Measurements from ENCODE around the gene DHDH.

The DHDH gene

DNA sequence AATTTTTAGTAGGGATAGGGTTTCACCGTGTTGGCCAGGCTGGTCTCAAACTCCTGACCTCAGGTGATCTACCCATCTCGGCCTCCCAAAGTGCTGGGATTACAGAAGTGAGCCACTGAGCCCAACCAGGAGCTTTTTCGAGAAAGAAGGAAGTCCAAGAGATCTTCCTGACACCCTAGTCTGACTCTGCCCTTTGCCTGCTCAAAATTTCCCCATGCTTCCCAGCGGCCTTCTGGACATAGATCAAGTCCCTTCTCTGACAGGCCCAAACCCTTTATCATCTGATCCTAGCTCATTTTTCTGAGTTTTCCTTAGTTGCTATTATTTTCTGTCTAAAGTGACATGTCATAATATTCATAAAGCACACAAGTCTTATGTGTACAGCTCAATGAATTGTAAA lies 19.6 kb downstream of the DHDH start:
- no peak for DNase-seq

DNA sequence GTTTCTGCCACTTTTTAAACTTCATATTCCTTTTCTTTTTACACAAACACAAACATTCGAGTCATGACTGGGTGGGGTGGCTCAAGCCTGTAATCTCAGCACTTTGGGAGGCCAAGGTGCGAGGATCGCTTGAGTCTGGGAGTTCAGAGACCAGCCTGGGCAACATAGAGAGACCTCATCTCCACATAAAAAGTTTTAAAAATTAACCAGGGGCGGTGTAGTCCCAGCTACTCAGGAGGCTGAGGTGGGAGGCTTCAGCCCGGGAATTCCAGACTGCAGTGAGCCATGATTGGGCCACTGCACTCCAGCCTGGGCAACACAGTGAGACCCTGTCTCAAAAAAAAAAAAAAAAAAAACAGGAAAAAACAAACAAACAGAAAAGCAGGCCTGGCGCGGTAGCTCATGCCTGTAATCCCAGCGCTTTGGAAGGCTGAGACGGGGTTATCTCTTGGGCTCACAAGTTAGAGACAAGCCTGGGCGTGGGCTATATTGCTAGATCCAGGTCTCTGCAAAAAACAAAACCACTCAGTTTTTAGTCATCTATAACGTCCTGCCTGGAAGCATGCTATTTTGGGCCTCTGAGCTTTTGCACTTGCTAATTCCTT lies 20.6 kb downstream of the DHDH start:
- no peak for DNase-seq

DNA sequence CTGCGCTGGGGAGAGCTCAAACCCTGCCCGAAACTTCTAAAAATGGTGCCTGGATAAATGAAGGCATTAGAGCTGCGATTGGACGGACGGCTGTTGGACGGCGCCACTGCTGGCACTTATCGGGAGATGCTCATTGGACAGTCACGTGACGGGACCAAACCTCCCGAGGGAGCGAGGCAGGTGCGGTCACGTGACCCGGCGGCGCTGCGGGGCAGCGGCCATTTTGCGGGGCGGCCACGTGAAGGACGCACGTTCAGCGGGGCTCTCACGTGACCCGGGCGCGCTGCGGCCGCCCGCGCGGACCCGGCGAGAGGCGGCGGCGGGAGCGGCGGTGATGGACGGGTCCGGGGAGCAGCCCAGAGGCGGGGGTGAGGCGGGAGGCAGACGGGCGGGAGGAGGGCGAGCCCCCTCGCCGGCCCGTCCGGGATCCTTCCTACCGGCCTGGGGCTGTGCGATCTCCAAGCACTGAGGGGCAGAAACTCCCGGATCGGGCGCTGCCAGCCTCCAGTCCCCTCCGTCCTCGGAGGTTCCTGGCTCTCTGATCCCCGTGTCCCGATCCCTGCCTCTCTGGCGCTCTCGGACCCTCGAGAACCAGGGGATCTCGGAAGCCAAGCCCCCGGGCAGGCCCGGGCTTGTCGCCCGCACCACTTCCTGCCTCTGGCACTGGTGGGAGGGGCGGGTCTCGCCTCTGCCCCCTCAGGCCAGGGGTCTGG lies 21.3 kb downstream of the DHDH start, which contains the start of gene BAX:
TSS of gene BAX (plus strand) at position 281 of the 713 bp plus-strand sequence. CDS start at position 335, 54 bp downstream.
- DNase-seq = peak; percentile 79

DNA sequence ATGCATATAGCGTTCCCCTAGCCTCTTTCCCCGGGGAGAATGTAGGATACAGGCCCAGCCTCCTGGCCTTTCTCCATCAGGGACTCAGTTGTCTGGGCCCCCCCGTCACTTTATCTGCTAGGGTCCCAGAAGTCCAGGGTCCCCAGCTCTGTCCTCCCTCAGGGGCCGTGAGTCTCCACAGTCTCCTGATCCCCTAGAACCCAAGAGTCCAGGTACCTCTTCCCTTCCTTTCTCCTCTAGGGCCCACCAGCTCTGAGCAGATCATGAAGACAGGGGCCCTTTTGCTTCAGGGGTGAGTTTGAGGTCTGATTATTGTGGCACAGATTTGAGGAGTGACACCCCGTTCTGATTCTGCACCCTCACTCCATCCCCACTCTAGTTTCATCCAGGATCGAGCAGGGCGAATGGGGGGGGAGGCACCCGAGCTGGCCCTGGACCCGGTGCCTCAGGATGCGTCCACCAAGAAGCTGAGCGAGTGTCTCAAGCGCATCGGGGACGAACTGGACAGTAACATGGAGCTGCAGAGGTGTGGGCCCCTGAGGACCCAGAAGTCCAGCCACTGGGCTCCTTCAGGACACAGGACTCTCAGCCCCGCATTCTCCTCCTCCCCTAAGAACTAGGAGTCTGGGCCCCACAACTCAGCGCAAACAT lies 21.9 kb downstream of the DHDH start:
- DNase-seq = no peak

DNA sequence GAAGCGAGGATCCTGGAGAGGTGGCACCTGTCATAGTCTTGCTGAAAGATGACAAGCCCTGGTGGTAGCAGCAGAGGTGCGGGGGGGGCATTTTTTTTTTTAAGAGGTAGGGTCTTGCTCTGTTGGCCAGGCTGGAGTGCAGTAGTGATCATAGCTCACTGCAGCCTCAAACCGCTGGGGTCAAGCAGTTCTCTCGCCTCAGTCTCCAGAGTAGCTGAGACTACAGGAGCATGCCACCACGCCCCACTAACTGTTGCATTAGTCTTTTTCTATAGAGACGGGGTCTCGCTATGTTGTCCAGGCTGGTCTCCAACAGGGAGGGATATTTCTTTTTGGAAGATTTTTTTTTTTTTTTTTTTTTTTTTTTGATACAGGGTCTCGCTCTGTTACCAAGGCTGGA lies 24.5 kb downstream of the DHDH start:
- DNase-seq = no peak

DNA sequence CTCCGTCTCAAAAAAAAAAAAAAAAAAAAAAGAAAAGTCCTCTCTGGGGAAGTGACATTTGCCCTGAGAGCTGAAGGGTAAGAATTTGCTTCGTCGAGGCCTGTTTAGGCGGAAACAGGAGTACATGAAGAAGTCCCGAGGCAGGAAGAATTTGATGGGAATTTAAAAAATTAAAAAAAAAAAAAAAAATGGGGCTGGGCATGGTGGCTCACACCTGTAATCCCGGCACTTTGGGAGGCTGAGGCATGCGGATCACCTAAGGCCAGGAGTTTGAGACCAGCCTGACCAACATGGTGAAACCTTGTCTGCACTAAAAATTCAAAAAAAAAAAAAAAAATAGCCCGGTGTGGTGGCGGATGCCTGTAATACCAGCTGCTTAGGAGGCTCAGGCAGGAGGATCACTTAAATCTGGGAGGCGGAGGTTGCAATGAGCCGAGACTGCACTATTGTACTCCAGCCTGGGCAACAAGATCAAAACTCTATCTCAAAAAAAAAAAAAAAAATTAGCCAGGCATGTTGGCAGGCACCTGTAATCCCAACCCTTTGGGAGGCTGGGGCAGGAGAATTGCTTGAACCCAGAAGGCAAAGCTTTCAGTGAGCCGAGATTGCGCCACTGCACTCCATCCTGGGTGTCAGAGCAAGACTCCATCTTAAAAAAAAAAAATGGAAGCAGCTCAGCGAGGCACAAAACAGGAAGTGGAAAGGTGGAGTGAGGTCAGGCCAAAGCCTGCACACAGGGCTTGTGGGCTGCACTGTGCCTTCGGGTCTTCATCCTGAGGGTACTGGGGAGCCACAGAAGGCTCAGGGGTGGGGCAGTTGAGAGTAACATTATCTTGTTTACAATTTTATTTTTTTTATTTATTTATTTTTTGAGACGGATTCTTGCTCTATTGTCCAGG lies 26.1 kb downstream of the DHDH start:
- no peak for DNase-seq

DNA sequence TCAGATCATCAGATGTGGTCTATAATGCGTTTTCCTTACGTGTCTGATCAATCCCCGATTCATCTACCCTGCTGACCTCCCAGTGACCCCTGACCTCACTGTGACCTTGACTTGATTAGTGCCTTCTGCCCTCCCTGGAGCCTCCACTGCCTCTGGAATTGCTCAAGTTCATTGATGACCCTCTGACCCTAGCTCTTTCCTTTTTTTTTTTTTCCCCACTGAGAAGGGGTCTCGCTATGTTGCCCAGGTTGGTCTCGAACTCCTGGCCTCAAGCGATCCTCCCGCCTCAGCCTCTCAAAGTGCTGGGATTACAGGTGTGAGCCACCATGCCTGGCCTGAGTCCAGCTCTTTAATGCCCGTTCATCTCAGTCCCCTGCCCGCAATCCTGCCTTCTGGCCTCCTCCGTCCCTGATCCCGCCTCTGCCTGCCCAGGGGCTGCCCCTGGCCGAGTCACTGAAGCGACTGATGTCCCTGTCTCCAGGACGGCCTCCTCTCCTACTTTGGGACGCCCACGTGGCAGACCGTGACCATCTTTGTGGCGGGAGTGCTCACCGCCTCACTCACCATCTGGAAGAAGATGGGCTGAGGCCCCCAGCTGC lies 27.7 kb downstream of the DHDH start:
- no peak for DNase-seq

DNA sequence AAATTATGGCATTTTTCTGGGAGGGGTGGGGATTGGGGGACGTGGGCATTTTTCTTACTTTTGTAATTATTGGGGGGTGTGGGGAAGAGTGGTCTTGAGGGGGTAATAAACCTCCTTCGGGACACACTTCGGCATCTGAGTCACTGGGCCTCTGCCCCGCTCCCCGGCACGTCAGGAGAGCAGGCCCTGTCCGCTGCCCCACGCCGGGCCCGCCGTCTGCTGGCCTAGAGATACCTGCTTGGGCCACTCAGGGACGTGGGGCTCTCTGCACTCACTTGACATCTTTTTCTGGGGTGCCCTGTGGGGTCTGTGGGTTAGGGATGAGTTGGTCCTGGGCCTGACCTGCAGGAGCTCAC lies 28.2 kb downstream of the DHDH start:
- DNase-seq = no peak

DNA sequence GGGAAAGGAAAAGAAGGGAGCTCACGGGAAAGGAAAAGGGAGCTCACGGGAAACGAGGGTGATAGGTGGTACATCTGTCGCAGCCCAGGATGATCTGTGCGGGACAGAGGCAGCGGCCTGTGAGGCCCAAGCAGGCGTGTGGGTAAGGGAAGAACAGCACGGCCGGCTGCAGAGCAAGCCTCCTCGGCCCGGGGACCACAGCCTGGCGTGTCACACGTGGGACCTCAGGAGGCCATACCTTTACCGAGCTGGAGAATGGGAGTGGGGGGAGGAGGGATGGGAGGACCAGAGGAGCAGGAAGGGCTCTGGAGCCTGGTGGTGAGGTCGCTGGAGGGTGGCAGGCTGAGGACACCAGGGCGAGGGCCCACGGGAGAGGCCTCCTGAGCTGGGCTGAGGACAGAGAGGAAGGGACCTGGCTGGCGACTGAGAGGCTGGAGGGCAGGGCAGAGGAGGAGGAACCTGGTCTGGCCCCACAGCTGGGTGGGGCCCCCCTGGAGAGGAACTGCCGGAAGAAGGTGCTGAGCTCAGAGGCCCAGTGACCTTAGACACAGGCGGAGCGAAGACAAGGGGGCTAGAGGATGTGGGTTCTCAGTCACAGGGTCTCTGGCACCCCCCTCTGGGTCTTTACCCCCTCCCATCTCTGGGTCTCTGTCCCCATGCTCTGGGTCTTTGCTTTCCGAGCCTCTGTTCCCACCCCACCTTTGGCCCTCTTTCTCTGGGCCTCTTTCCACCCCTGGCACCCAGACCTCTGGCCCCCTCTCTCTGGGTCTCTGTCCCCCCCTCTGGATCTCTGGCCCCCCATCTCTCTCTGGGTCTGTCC lies 28.7 kb downstream of the DHDH start:
- DNase-seq = no peak

DNA sequence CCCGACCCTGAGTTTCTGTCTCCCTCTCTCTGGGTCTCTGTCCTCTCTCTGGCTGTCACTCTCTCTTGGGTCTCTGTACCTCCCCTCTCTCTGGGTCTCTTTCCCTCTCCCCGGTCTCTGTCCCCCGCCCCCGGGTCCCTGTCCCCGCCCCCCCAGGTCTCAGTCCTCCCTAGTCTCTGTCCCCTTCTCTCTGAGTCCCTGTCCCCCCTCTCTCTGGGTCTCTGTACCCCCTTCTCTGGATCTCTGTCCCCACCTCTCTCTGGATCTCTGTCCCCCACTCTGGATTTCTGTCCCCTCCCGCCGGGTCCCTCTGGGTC lies 29.3 kb downstream of the DHDH start:
- DNase-seq = no peak

DNA sequence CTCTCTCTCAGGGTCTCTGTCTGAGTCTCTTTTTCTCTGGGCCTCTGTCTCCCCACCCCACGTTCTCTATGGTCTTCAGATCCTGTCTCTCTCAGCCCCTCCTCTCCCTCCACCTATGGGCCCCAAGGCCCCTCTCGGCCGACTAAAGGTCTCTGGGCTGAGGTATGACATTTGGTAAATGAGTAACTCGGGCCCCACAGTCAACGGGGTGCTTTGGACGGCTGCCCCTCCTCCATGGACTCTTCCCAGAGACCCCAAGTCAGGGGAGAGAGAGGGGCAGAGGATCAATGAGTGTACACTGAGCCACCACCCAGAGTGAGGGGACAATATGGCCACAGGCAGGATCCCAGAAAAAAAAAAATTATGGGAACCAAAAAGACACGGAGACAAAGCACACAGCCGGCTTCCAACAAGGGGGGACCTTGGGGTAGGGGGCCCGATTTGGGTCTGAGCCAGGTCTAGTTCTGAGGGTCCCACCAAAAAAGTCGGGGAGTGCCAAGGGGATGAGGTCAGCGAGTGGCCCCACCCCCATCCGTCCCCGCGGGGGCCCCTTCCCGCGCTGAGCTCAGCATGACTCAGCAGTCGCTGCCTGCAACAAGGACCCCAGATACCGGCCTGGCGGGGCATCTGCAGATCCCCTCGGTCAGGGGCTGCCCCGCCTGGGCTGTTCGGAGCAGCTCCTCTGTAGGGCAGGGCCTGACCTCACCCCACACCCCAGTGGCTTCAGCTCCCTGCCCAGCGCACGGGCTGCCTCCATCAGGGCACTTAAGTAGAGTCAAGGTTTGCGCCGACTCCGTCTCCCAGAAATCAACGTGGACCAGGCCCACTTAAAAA lies 30.1 kb downstream of the DHDH start:
- DNase-seq = peak; percentile 30

DNA sequence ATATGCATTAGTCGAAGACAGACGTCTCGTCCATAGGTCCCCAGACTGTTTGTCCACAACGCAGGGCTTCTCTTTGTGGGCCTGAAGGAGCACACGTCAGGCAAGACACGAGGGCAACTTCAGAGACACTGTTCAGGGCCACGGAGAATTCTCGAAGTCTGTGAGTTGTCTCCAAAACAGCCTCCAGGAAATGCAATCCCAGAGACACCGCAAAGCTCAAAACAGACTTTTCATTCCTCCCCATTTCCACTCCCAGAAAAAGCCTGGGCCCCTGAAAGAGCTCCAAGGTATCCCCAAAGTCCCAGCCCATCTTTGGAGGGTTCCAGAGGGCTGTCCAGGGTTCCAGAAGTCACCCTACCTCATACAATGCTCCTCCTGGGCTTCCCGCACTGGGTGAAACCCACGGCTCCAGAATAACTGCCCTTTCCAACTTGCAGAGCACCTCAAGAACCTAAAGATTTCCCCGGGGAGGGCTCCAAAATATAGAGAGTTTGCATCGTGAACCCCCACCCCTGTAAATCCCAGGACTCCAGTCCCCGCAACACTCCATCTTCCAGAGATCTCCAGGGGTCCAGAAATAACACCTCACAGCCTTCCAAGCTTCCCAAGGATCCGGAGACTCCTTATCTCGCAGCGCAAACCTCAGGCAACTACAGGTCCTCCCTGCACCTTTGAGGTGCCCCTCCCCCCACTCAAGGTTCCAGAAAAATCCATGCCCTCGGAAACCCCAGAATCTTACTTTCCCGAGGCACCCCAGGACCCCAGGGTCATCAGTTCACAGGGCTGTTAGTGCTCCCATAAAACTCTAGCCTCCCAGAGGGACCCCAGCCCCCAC lies 30.9 kb downstream of the DHDH start:
- DNase-seq = no peak

DNA sequence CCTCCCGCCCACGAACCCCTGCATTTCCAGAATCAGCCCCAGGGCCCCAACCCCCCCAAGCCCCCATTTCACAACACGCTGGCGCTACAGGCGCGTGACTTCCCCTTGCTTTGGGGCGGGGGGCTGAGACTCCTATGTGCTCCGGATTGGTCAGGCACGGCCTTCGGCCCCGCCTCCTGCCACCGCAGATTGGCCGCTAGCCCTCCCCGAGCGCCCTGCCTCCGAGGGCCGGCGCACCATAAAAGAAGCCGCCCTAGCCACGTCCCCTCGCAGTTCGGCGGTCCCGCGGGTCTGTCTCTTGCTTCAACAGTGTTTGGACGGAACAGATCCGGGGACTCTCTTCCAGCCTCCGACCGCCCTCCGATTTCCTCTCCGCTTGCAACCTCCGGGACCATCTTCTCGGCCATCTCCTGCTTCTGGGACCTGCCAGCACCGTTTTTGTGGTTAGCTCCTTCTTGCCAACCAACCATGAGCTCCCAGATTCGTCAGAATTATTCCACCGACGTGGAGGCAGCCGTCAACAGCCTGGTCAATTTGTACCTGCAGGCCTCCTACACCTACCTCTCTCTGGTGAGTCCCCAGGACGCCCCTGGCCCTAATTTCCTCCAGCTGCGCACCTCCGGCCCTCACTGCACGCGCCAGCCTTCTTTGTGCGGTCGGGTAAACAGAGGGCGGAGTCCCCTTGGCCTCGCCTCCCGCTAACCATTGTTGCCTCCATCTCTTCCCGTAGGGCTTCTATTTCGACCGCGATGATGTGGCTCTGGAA lies 31.7 kb downstream of the DHDH start, which contains the start of gene FTL:
TSS of gene FTL (plus strand) at position 270 of the 766 bp plus-strand sequence. CDS start at position 469, 199 bp downstream.
- DNase-seq = peak; percentile 87

DNA sequence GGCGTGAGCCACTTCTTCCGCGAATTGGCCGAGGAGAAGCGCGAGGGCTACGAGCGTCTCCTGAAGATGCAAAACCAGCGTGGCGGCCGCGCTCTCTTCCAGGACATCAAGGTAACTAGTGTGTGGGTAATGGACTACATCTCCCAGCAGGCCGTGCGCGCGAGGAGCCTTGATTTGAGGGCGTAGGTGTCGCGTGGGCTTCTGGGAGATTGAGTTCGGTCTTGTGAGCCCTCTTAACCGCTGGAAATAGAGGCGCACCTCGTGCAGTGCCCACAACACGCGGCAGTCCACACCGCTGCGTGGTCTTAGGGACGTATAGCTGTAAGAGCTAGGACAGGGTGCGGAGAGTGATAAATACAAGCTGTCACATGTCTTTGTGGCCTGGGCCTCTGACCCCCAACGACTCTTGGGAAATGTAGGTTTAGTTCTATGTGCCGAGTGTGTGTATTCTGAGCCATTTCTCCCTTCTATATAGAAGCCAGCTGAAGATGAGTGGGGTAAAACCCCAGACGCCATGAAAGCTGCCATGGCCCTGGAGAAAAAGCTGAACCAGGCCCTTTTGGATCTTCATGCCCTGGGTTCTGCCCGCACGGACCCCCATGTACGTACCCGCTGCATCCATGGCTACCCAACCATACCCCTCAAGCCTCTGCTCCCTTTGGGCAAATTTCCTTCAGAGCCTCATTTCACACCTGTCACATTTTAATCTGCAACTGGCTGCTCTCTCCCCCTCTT lies 32.5 kb downstream of the DHDH start:
- DNase-seq = peak; percentile 74

DNA sequence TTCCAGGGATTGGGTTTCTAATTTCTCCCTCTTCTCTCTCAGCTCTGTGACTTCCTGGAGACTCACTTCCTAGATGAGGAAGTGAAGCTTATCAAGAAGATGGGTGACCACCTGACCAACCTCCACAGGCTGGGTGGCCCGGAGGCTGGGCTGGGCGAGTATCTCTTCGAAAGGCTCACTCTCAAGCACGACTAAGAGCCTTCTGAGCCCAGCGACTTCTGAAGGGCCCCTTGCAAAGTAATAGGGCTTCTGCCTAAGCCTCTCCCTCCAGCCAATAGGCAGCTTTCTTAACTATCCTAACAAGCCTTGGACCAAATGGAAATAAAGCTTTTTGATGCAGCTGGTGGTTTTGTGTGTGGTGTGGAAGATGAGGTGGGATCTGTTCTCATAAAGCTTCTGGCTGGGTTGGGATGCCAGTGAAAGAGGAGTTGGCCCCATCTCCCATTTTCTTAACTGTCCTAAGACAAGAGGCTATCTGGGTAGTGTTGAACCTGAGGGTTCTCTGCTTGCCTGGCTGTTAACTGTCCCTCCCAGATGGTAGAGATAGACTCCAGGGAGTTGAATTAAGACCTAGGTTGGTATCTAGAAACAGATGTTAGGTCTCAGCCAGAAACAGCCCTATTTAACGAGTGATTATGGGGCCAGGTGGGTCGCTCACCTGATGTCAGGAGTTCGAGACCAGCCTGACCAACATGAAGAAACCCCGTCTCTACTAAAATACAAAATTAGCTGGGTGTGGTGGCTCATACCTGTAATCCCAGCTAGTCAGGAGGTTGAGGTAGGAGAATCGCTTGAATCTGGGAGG lies 33.2 kb downstream of the DHDH start:
- DNase-seq = no peak

DNA sequence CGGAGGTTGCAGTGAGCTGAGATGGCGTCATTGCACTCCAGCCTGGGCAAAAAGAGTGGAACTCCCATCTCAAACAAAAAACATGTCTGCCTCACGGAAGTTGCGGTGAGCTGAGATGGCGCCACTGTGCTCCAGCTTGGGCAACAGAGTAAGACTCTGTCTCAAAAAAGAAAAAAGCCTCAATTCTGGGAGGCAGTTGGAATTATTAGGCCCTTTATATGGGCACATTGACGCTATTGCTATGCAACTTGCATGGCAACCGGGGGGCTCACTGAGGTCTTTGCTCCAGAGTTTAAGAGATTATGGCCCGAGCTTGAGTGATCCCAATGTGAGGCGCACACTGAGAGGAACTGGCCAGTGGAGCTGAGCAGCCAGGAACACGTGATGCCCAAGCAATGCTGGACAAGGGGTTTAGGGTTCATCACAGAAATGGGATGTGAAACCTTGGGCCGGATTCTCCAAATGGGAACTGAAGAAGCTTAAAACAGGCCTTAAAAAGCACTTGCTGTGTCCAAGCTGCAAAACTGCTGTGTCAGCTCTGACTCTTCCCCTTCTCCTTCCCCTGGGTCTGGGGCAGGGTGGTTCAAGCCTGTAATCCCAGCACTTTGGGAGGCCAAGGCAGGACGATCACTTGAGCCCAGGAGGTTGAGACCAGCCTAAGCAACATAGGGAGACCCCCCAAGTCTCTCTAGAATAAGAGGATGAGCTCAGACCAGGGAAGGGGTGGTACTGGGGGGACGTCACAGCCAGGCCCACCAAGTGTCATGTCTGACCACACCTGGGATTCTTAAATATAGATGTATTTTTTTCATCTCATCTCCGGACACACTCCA lies 34.1 kb downstream of the DHDH start:
- no peak for DNase-seq

DNA sequence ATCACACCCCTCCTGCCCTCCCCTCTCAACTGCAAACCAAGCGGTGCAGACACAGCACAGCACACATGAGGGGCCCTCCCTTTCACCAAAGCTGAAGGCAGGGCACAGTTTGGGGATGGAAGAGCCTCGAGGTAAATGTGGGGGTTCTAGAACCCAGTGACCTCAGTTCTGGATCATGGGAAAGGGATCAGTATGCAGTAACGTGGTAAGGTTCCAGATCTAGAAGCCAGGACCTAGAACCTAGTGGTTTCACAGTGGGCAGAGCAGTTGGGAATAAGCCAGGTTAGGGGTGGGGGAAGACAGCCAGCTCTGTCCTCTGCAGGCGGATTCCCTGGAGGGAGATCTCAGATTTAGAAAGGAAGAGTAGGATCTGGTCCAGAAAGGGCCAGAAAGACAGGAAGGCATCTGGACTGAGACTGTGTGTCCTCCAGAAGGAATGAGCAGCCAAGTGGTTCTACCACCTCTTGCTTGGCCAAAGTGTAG lies 34.7 kb downstream of the DHDH start:
- no peak for DNase-seq
